ENCODE results near the gene ERCC2.
"Not testable (repeated sequence)": the region's sequence is repeated elsewhere in the genome, so short reads cannot be mapped to it uniquely, and the experiment has no call there.

The ERCC2 gene

DNA sequence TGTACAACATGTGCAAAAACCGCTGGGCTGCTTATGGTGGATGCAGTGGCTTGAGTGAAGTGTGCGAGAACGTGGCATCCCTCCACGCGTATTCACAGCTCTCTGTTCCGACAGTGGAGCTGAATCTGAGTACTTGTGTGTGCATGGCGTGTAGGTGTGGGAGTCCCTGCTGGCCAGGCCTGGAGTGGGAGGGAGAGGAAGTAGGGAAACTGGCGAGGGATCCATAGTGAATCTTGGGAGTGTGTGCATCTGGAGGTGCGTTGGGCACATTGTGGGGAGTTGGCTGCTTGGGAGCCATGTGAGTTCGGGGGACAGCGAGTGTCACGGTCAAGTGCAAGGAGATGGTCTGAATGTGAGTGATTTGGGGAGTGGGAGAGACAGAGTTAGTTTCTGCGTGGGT lies 27.5 kb downstream of the ERCC2 start:
- no peak overlapping the region for H3K4me3 ChIP-seq (ENCODE audit: low read depth, low read length)
- no peak for DNase-seq (ENCODE audit: low read depth)
- TF ChIP-seq, protein P1, sequence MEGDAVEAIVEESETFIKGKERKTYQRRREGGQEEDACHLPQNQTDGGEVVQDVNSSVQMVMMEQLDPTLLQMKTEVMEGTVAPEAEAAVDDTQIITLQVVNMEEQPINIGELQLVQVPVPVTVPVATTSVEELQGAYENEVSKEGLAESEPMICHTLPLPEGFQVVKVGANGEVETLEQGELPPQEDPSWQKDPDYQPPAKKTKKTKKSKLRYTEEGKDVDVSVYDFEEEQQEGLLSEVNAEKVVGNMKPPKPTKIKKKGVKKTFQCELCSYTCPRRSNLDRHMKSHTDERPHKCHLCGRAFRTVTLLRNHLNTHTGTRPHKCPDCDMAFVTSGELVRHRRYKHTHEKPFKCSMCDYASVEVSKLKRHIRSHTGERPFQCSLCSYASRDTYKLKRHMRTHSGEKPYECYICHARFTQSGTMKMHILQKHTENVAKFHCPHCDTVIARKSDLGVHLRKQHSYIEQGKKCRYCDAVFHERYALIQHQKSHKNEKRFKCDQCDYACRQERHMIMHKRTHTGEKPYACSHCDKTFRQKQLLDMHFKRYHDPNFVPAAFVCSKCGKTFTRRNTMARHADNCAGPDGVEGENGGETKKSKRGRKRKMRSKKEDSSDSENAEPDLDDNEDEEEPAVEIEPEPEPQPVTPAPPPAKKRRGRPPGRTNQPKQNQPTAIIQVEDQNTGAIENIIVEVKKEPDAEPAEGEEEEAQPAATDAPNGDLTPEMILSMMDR (conservative IDR thresholded peaks at IDR 0.05; ENCODE audit: low read depth, low read length) = no peak

DNA sequence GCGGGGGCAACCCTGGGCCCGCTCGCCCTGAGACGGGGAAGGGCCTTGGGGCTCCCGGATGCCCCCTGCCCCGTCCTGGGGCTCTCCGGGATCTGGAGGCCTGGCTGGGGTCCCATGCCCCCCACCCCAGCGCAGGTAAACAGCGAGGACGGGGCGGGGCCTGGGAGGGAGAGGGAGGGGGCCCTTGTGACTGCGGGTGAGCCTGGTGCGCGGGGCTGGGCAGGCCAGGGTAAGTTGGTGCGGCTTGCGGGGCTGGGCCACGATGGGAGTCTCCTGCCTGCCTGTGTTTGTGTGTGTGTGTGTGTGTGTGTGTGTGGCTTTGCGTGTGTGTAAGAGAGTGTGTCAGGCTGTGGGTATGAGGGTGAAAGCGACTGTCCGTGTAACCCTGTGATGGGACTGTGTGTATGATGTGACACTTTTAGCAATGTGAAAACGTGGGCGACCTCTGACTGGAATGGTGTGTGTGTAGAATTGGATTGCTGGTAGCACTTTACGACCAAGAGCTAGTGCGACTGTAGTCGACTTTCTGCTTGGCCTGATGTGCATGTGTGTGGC lies 29.4 kb downstream of the ERCC2 start:
- TF ChIP-seq, protein P1 (conservative IDR thresholded peaks at IDR 0.05; ENCODE audit: low read depth, low read length) = no peak
- no peak overlapping the region for H3K4me3 ChIP-seq (ENCODE audit: low read depth, low read length)
- peak; percentile 13 for DNase-seq (ENCODE audit: low read depth)

DNA sequence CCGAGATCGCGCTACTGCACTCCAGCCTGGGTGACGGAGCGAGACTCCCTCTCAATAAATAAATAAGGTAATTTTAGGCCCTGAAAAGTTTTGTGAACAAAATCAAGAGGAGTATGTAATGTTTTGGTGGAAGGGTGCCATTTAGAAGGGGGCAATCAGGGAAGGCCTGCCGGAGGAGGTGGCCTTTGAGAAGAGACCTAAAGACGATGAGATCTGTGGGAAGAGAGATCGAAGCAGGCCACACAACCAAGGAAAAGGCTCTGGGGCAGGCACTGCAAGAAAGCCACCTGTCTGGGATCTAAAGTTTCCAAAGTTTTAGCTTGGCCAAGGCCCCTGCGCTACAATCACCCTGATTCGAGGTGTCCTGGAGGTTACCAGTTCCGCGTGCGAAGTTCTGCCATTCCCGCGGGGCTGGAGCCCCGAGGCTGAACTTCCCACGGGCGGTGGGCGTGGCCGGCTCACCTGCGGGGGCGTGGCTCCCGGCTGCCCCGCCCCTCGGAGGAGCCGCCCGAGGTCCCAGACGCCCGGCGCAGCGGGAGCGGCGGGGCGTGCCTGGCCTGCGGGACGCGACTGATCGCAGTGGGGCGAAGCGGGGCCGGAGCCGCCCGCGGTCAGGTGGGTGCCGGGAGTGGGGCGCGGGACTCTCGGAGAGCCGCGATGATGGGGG lies 30.0 kb downstream of the ERCC2 start, which contains the start of gene KLC3:
Gene KLC3 (plus strand): TSS at position 519 of the 667 bp plus-strand sequence. CDS start 4,792 bp downstream, outside the sequence.
- TF ChIP-seq, protein P1 (conservative IDR thresholded peaks at IDR 0.05; ENCODE audit: low read depth, low read length) = no peak
- DNase-seq (ENCODE audit: low read depth) = no peak
- H3K4me3 ChIP-seq (ENCODE audit: low read depth, low read length) = no peak within 1 kb of the TSS

DNA sequence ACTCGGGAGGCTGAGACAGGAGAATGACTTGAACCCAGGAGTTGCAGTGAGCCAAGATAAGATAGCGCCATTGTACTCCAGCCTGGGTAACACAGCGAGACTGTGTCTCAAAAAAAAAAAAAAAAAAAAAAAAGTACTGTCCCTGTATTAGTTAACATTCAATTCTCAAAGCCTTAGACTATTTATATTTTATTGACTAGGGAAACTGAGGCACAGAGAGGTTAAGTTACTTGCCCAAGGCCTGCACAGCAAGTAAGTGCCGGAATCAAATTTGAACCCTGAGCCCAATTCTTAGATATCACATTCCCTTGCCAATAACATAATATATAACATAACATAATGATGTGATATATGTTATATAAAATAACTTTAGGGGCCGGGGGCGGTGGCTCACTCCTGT lies 30.7 kb downstream of the ERCC2 start:
- TF ChIP-seq, protein P1 (conservative IDR thresholded peaks at IDR 0.05; ENCODE audit: low read depth, low read length) = no peak
- DNase-seq (ENCODE audit: low read depth) = no peak
- no peak overlapping the region for H3K4me3 ChIP-seq (ENCODE audit: low read depth, low read length)

DNA sequence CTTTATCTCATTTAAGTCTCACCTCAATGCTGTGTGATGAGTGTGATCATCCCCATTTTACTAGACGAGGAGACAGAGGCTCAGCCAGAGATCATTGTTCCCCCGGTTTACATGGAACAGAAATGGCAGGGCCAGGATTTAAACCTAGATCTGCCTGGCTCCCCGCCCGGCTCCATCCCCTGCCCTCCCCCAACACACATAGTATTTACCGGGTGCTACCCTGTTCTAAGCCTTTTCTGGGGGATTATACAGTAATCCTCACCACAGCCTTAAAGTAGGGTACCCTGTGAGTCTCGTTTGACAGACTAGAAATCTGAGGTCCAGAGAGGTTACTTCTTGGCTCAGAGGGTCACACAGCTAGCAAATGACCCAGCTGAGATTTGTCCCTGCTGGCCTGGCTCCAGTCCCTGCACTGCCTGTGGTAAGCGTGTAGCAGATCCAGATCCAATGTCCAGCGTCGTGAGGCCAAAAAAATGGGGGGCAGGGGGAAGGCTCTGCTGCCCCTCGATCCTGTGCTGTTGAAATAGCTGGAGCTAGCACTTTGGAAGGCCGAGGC lies 33.6 kb downstream of the ERCC2 start:
- no peak overlapping the region for H3K4me3 ChIP-seq (ENCODE audit: low read depth, low read length)
- DNase-seq (ENCODE audit: low read depth) = no peak
- TF ChIP-seq, protein P1 (conservative IDR thresholded peaks at IDR 0.05; ENCODE audit: low read depth, low read length) = no peak

DNA sequence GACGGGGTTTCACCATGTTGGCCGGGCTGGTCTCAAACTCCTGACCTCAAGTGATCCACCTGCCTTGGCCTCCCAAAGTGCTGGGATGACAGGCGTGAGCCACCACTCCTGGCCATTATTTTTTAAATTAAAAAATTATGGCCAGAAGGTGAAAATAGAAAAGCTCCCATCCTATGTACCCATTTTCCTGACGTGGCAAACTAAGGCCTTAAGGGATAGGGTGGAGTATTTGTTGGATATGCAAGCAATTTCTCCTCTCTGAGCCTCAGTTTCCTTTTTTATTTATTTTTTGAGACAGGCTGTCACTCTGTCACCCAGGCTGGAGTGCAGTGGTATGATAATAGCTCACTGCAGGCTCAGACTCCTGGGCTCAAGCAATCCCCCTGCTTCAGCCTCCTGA lies 35.5 kb downstream of the ERCC2 start:
- not testable (repeated sequence) for H3K4me3 ChIP-seq (ENCODE audit: low read depth, low read length); DNase-seq (ENCODE audit: low read depth)

DNA sequence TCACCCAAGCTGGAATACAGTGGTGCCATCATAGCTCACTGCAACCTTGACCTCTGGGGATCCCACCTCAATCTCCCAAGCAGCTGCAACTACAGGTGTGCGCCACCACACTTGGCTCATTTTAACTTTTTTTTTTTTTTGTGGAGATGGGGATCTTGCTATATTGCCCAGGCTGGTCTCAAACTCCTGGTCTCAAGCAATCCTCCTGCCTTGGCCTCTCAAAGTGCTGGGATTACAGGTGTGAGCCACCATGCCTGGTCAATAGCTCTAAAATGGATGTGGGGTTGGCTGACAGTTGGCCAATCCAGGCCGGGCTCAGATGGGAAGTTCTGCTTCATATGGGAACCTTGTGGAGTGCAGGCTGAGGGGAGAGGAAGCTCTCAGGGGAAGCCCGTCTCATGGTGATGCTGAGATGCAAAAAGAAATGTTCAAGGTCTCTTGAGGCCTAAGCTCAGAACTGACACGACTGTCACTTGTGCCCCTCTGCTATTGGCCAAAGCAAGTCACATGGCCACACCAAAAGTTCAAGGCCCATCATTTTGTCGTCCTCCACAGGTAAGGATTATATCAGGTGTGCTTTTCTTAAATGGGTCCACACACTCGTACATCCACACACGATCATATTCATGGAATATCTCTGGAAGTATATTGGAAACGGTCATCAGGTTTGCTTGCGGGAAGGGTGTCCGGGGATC lies 36.6 kb downstream of the ERCC2 start:
- DNase-seq (ENCODE audit: low read depth) = no peak
- H3K4me3 ChIP-seq (ENCODE audit: low read depth, low read length) = no peak overlapping the region
- TF ChIP-seq, protein P1 (conservative IDR thresholded peaks at IDR 0.05; ENCODE audit: low read depth, low read length) = no peak

Measured in choroid plexus epithelial cell (primary cell).